Progenitor cell of endocrine pancreas (in vitro differentiated cells): Measurements from ENCODE around the gene MEFV. TPM values are rescaled to one million over a fixed set of nuclear protein-coding genes. Genes with fewer than 3 reads are reported as not detected.

ENCODE experiments used
- DNase-seq: peaks from one replicate; pipeline ENCODE4 v3.0.0; 2021; ENCODE audit warnings: low spot score; ENCODE audit not compliant: unreplicated experiment
- H3K27ac Mint-ChIP-seq: 2 replicates; pipeline ENCODE4 v1.8.0; 2021; ENCODE audit warnings: mild to moderate bottlenecking, moderate library complexity, mixed read lengths
- H3K27me3 Mint-ChIP-seq: 2 replicates; pipeline ENCODE4 v1.8.0; 2021; ENCODE audit warnings: mixed read lengths
- H3K36me3 Mint-ChIP-seq: 2 replicates; pipeline ENCODE4 v1.8.0; 2022; ENCODE audit warnings: mixed read lengths; ENCODE audit not compliant: insufficient read depth
- H3K4me1 Mint-ChIP-seq: 2 replicates; pipeline ENCODE4 v1.8.0; 2021; ENCODE audit warnings: low read depth, mixed read lengths
- H3K4me3 Mint-ChIP-seq: 2 replicates; pipeline ENCODE4 v1.8.0; 2021; ENCODE audit warnings: low read depth, mild to moderate bottlenecking, moderate library complexity, mixed read lengths
- H3K9me3 Mint-ChIP-seq: 2 replicates; pipeline ENCODE4 v1.8.0; 2021; ENCODE audit warnings: low read depth, mixed read lengths
- total RNA-seq: library from RNA; stranded (reverse); gene quantifications from 2 replicates; pipeline ENCODE4 v1.2.1, GENCODE V29; 2021
- TF ChIP-seq, protein P1 (sequence below): fragments of 200-600 bp; sonication (generic); IDR thresholded peaks from one replicate; pipeline ENCODE4 v1.5.0; 2021; ENCODE audit warnings: antibody characterized with exemption, mild to moderate bottlenecking; ENCODE audit not compliant: unreplicated experiment

The MEFV gene
- total RNA-seq, 1 donor from 2014 or later: not detected

DNA sequence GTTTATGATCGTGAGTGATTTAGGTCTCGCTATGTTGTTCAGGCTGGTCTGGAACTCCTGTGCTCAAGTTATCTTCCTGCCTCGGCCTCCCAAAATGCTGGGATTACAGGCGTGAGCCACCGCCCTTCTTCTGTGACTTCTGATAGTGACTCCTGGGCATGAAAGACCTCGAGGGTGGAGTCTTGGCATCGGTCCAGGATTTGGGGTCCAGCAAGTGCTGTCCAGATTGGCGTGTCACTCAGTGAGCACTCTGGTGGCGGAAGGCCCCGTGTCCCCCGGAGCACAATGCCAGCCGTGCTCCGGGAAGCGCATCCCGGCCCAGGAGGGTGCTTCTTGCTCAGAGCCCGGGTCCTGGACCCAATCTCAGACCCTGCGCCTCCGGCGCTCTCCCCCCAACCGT, 61.6 kb downstream of the MEFV start:
- peaks cover 1% of the 10 kb centered on the region for H3K4me1 Mint-ChIP-seq
- H3K4me3 Mint-ChIP-seq: no peak overlapping the region
- TF ChIP-seq, protein P1, sequence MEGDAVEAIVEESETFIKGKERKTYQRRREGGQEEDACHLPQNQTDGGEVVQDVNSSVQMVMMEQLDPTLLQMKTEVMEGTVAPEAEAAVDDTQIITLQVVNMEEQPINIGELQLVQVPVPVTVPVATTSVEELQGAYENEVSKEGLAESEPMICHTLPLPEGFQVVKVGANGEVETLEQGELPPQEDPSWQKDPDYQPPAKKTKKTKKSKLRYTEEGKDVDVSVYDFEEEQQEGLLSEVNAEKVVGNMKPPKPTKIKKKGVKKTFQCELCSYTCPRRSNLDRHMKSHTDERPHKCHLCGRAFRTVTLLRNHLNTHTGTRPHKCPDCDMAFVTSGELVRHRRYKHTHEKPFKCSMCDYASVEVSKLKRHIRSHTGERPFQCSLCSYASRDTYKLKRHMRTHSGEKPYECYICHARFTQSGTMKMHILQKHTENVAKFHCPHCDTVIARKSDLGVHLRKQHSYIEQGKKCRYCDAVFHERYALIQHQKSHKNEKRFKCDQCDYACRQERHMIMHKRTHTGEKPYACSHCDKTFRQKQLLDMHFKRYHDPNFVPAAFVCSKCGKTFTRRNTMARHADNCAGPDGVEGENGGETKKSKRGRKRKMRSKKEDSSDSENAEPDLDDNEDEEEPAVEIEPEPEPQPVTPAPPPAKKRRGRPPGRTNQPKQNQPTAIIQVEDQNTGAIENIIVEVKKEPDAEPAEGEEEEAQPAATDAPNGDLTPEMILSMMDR: no peak
- no peaks in the 10 kb centered on the region for H3K36me3 Mint-ChIP-seq
- no peak for DNase-seq
- H3K27ac Mint-ChIP-seq: no peak overlapping the region
- H3K27me3 Mint-ChIP-seq: peaks cover 68% of the 10 kb centered on the region
- no peaks in the 10 kb centered on the region for H3K9me3 Mint-ChIP-seq

DNA sequence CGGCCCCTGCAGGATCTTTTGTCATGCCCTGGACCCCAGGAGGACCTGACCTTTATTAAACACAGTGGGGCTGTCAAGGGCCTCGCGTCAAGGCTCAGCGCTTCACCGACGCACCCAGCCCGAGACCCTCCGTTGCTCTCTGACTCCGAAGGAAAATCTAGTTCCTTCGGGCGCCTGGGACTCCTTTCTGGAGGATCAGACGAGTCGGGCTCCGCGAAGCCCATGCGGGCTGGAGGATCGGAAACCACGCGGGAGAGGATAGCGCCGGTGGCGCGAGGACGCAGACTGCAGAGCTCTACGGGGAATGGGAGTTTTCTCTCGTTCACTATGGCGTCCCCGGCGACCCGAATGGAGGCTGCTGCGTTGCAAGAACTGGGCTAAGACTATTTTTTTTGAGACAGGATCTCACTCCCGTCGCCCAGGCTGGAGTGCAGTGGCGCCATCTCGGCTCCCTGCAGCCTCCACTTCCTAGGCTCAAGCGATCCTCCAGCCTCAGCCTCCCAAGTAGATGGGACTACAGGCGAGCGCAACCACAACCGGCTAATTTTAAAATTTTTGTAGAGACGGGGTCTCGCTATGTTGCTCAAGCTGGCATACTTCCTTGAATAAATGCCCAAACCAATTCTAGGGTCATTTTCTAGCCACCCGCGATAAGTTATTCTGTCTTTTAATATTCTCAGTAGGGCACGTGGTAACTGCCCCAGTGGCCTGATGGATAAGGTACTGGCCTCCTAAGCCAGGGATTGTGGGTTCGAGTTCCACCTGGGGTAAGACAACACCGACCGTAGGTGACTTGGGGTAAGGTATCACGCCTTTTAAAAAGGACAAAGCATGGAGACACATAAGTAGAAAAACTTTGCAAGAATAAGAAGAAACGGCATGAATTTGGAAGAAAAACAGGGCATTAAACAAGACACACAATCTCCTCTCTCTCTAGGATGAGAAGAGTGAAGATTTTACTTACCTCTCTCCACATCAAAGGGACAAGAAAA, 62.9 kb downstream of the MEFV start:
- H3K4me1 Mint-ChIP-seq: peaks cover 3% of the 10 kb centered on the region
- H3K27me3 Mint-ChIP-seq: peaks cover 73% of the 10 kb centered on the region
- no peak for DNase-seq
- H3K4me3 Mint-ChIP-seq: no peak overlapping the region
- no peak overlapping the region for H3K27ac Mint-ChIP-seq
- H3K9me3 Mint-ChIP-seq: no peaks in the 10 kb centered on the region
- no peaks in the 10 kb centered on the region for H3K36me3 Mint-ChIP-seq
- TF ChIP-seq, protein P1: no peak

DNA sequence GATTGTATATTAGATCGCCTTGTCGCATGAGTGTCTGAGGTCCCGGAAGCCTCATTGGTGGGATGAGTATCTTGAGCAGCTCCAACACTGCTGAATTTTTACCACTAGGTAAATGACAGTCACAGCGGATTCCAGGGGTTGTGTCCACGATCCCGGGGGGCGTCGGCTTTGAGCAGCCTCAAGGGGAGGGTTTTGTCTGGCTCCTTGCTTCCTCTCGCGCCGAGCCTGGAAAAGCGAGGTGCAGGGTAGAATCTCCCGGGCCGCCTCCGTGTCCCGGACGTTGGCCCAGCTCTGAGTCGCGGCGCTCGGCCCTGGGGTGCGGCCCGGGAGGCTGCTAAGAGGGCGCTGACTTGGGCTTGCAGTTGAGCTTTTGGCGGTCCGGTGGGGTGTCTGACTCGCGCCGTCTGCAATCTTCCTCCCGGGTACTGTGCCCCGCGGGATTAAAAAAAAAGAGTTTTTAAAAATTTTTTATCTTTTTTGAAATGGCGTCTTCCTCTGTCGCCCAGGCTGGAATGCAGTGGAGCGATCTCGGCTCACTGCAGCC, 63.9 kb downstream of the MEFV start:
- H3K27me3 Mint-ChIP-seq: peaks cover 75% of the 10 kb centered on the region
- no peak overlapping the region for H3K27ac Mint-ChIP-seq
- H3K9me3 Mint-ChIP-seq: no peaks in the 10 kb centered on the region
- H3K4me3 Mint-ChIP-seq: no peak overlapping the region
- TF ChIP-seq, protein P1: no peak
- peaks cover 5% of the 10 kb centered on the region for H3K4me1 Mint-ChIP-seq
- DNase-seq: no peak
- H3K36me3 Mint-ChIP-seq: no peaks in the 10 kb centered on the region

Other genes starting within 250 kb of the MEFV start
- gene CLDN9, start 243.7 kb downstream of the MEFV start, total RNA-seq: 2.2 and 2.9 TPM in 2 replicates
- 563 and 578 TPM in 2 replicates for gene CLDN6, start 238.4 kb downstream of the MEFV start, total RNA-seq
- gene TNFRSF12A, start 236.3 kb downstream of the MEFV start, total RNA-seq: 44.3 and 57.4 TPM in 2 replicates
- 22.4 and 25.3 TPM in 2 replicates for gene HCFC1R1, start 232.7 kb downstream of the MEFV start, total RNA-seq
- gene THOC6, start 232.6 kb downstream of the MEFV start, total RNA-seq: 44.1 and 47.4 TPM in 2 replicates
- 10.4 and 11.7 TPM in 2 replicates for gene BICDL2, start 219.7 kb downstream of the MEFV start, total RNA-seq
- 0.13 and 0.19 TPM in 2 replicates for gene MMP25, start 210.1 kb downstream of the MEFV start, total RNA-seq
- gene IL32, start 191.0 kb downstream of the MEFV start, total RNA-seq: 2.9 and 4.6 TPM in 2 replicates
- gene ZSCAN10, start 157.3 kb downstream of the MEFV start, total RNA-seq: 0.33 and 0.34 TPM in 2 replicates
- gene ZNF205, start 144.0 kb downstream of the MEFV start, total RNA-seq: 23.3 and 23.9 TPM in 2 replicates
- 13.1 and 13.4 TPM in 2 replicates for gene ZNF213, start 121.6 kb downstream of the MEFV start, total RNA-seq
- gene OR1F1, start 68.4 kb downstream of the MEFV start, total RNA-seq: not detected in 2 replicates
- gene ZNF200, start 21.5 kb downstream of the MEFV start, total RNA-seq: 11.2 and 11.9 TPM in 2 replicates
- 29.4 and 33.8 TPM in 2 replicates for gene ZNF263, start 26.9 kb upstream of the MEFV start, total RNA-seq
- gene TIGD7, start 48.8 kb upstream of the MEFV start, total RNA-seq: 5.4 and 5.8 TPM in 2 replicates
- gene ZNF75A, start 48.9 kb upstream of the MEFV start, total RNA-seq: 57.4 and 58.7 TPM in 2 replicates
- 0.19 TPM in 1 of 2 replicates, not detected in the other for gene OR2C1, start 99.3 kb upstream of the MEFV start, total RNA-seq
- gene ZSCAN32, start 144.4 kb upstream of the MEFV start, total RNA-seq: 19.1 and 21.3 TPM in 2 replicates
- 13.5 and 13.6 TPM in 2 replicates for gene ZNF174, start 144.6 kb upstream of the MEFV start, total RNA-seq
- 2.0 and 2.2 TPM in 2 replicates for gene ZNF597, start 186.9 kb upstream of the MEFV start, total RNA-seq
- gene NAA60, start 187.0 kb upstream of the MEFV start, total RNA-seq: 66.8 and 71.3 TPM in 2 replicates
- not detected in 2 replicates for gene C16orf90, start 238.9 kb upstream of the MEFV start, total RNA-seq
- 38.7 and 42.4 TPM in 2 replicates for gene CLUAP1, start 244.4 kb upstream of the MEFV start, total RNA-seq